Peyer's patch (tissue), 4 donors: Measurements from ENCODE around the gene ZFR2.

Experiments
- CTCF ChIP-seq, 6 experiments: fragments of 450-650 bp in 4 of 6; fragments of 200-600 bp in 2 of 6; sonication (generic) in 1 of 6; IDR thresholded peaks; one replicate each; pipeline ENCODE4 v1.5.1; 2017 to 2019; ENCODE audit warnings: antibody characterized with exemption in 6 of 6, mild to moderate bottlenecking in 3 of 6, moderate library complexity in 1 of 6
- POLR2A ChIP-seq, 2 donors: fragments of 450-650 bp; IDR thresholded peaks; one replicate each; pipeline ENCODE4 v1.5.1; 2017; ENCODE audit warnings: antibody characterized with exemption in 2 of 2, mild to moderate bottlenecking in 2 of 2, moderate library complexity in 2 of 2

DNA sequence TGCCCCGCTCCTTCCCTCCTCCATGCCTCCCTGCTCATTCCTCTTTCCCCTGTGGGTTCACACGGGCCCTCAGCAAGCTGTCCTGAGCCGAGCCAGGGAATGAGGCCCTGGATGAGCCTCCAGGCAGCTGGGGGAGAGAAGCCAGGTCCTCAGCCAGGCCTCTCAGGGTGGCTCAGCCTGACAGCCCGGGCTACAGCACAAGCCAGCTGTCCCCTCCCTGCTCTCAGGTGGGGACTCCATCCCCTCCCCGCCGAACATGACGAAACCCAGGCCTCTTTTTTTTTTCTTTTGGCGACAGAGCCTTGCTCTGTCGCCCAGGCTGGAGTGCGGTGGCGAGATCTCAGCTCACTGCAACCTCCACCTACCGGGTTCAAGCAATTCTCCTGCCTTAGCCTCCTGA lies 42.7 kb downstream of the ZFR2 start:
- TF ChIP-seq CTCF (IDR thresholded peaks at IDR 0.05) (no peak), POLR2A (IDR thresholded peaks at IDR 0.05) (no peak)
